Caco-2 (cell line): ENCODE results near the gene SAMSN1. TPM values are rescaled to one million over a fixed set of nuclear protein-coding genes. Genes with fewer than 3 reads are reported as not detected.

Source experiments
- BruUV-seq: library from RNA; stranded (reverse); fragments of 400-500 nt; replicated peaks from 2 replicates; lab custom pipeline; 2021; lab: Mats Ljungman, UMichigan
- CTCF ChIA-PET: fragments of 300-600 bp; sonication (Branson Sonifier 250); formaldehyde crosslinking; loops from one replicate; lab custom pipeline; 2022; ENCODE audit warnings: antibody characterized with exemption; lab: Charles Lee
- POLR2A ChIA-PET: fragments of 300-600 bp; sonication (Branson Sonifier 250); formaldehyde crosslinking; loops from one replicate; lab custom pipeline; 2022; ENCODE audit warnings: antibody characterized with exemption; lab: Charles Lee
- DNase-seq, 2 experiments: peaks; one replicate each; pipeline versions ENCODE4 v3.0.0 to v3.0.0-alpha.2; 2020 to 2022
- H3K27me3 ChIP-seq: replicated peaks from 2 replicates; pipeline ENCODE4 v1.6.0; 2011; ENCODE audit warnings: low read length; ENCODE audit not compliant: control insufficient read depth, insufficient read depth
- H3K36me3 ChIP-seq: 2 replicates; pipeline ENCODE4 v1.5.1; 2011; ENCODE audit warnings: low read length; ENCODE audit not compliant: control insufficient read depth, insufficient read depth
- H3K4me1 ChIP-seq: fragments of 250-450 bp; sonication (Bioruptor Pico); 2 replicates; pipeline ENCODE4 v1.5.1; 2020; ENCODE audit warnings: mild to moderate bottlenecking
- H3K4me3 ChIP-seq: 2 replicates; pipeline ENCODE4 v1.5.1; 2011; ENCODE audit warnings: low read depth, mild to moderate bottlenecking, control low read depth, low read length
- H3K9me3 ChIP-seq: fragments of 250-450 bp; sonication (Bioruptor Pico); 2 replicates; pipeline ENCODE4 v1.5.1; 2020; ENCODE audit warnings: mild to moderate bottlenecking, moderate library complexity
- H3K27ac Mint-ChIP-seq: one replicate; pipeline ENCODE4 v1.8.0; 2022; ENCODE audit warnings: mixed read lengths; ENCODE audit not compliant: unreplicated experiment
- H3K27me3 Mint-ChIP-seq: one replicate; pipeline ENCODE4 v1.8.0; 2022; ENCODE audit warnings: mixed read lengths; ENCODE audit not compliant: insufficient read depth, unreplicated experiment
- H3K36me3 Mint-ChIP-seq: one replicate; pipeline ENCODE4 v1.8.0; 2022; ENCODE audit warnings: mild to moderate bottlenecking, mixed read lengths; ENCODE audit not compliant: insufficient read depth, unreplicated experiment
- H3K4me1 Mint-ChIP-seq: one replicate; pipeline ENCODE4 v1.8.0; 2022; ENCODE audit warnings: low read depth, mixed read lengths; ENCODE audit not compliant: unreplicated experiment
- H3K4me3 Mint-ChIP-seq: one replicate; pipeline ENCODE4 v1.8.0; 2022; ENCODE audit warnings: mild to moderate bottlenecking, moderate library complexity, mixed read lengths; ENCODE audit not compliant: unreplicated experiment
- H3K9me3 Mint-ChIP-seq: one replicate; pipeline ENCODE4 v1.8.0; 2022; ENCODE audit warnings: mixed read lengths; ENCODE audit not compliant: unreplicated experiment
- CTCF ChIP-seq, 2 experiments: fragments of 200-600 bp in 1 of 2; IDR thresholded peaks; 1 replicate in 1 of 2; 2 replicates in 1 of 2; pipeline versions ENCODE4 v1.5.1 to v1.8.0; 2011 to 2022; ENCODE audit warnings: antibody characterized with exemption in 1 of 2, control low read depth in 1 of 2, inconsistent platforms in 1 of 2, low read depth in 1 of 2, low read length in 1 of 2, mild to moderate bottlenecking in 1 of 2, moderate library complexity in 1 of 2; ENCODE audit not compliant: insufficient read depth in 1 of 2, severe bottlenecking in 1 of 2, unreplicated experiment in 1 of 2
- intact Hi-C: fragments of 100-400 bp; cut with micrococcal nuclease; formaldehyde crosslinking; loops from one replicate; pipeline ENCODE4 v1.10.0; 2022; ENCODE audit not compliant: unreplicated experiment
- total RNA-seq: library from RNA; stranded (reverse); gene quantifications from 2 replicates; pipeline ENCODE4 v1.2.3, GENCODE V29; 2022

SAMSN1 gene
- total RNA-seq, 1 experiment from 2014 or later, result not detected

- Histone ChIP-seq H3K9me3 (no peaks in the 10 kb centered on the region), H3K4me3 (no peak overlapping the region), H3K36me3 (no peaks in the 10 kb centered on the region), H3K27me3 (no peaks in the 10 kb centered on the region), H3K4me1 (peaks cover 8% of the 10 kb centered on the region)
- no peak for TF ChIP-seq CTCF (IDR thresholded peaks at IDR 0.05; ENCODE audit: insufficient read depth in 1 of 2, low read depth in 1 of 2, low read length in 1 of 2, severe bottlenecking in 1 of 2, unreplicated experiment in 1 of 2)
- peaks cover 6% of the 10 kb centered on the region for H3K4me1 Mint-ChIP-seq
- no peaks in the 10 kb centered on the region for H3K27me3 Mint-ChIP-seq
- ChIA-PET POLR2A (no interaction called here), CTCF (no interaction called here)
- no TSS peak for BruUV-seq
- no peak overlapping the region for H3K4me3 Mint-ChIP-seq
- intact Hi-C loops, result loop anchor here (10.0 kb wide), 1 partner anchor 286 kb away; no protein-coding TSS in a partner anchor
- no peaks in the 10 kb centered on the region for H3K9me3 Mint-ChIP-seq
- DNase-seq, result no peak
- H3K36me3 Mint-ChIP-seq, result no peaks in the 10 kb centered on the region
- no peak overlapping the region for H3K27ac Mint-ChIP-seq
Measured at GRCh38 chr21:14448784-14449183, 97.3 kb downstream of the SAMSN1 start.

- Mint-ChIP-seq H3K27me3 (no peaks in the 10 kb centered on the region), H3K4me3 (no peak overlapping the region), H3K36me3 (no peaks in the 10 kb centered on the region), H3K4me1 (no peaks in the 10 kb centered on the region), H3K9me3 (no peaks in the 10 kb centered on the region), H3K27ac (no peak overlapping the region)
- no TSS peak for BruUV-seq
- ChIA-PET POLR2A (no interaction called here), CTCF (interaction anchor here (0.7 kb wide), 1 partner anchor 350 kb away, joined by 7 read pairs; no protein-coding TSS in a partner anchor)
- TF ChIP-seq CTCF (IDR thresholded peaks at IDR 0.05; ENCODE audit: insufficient read depth in 1 of 2, low read depth in 1 of 2, low read length in 1 of 2, severe bottlenecking in 1 of 2, unreplicated experiment in 1 of 2), result no peak
- no peaks in the 10 kb centered on the region for H3K36me3 ChIP-seq
- H3K9me3 ChIP-seq, result no peaks in the 10 kb centered on the region
- intact Hi-C loops, result no loop called here
- no peak for DNase-seq
- H3K4me3 ChIP-seq, result no peak overlapping the region
- no peaks in the 10 kb centered on the region for H3K27me3 ChIP-seq
- no peaks in the 10 kb centered on the region for H3K4me1 ChIP-seq
Measured at GRCh38 chr21:14438211-14438610, 107.9 kb downstream of the SAMSN1 start.

GRCh38 chr21:14435423-14435822, 110.7 kb downstream of the SAMSN1 start:
- no peaks in the 10 kb centered on the region for H3K27me3 ChIP-seq
- no peak for TF ChIP-seq CTCF (IDR thresholded peaks at IDR 0.05; ENCODE audit: insufficient read depth in 1 of 2, low read depth in 1 of 2, low read length in 1 of 2, severe bottlenecking in 1 of 2, unreplicated experiment in 1 of 2)
- intact Hi-C loops, result no loop called here
- no peaks in the 10 kb centered on the region for H3K9me3 ChIP-seq
- H3K27ac Mint-ChIP-seq, result no peak overlapping the region
- H3K27me3 Mint-ChIP-seq, result no peaks in the 10 kb centered on the region
- H3K4me1 Mint-ChIP-seq, result no peaks in the 10 kb centered on the region
- BruUV-seq, result no TSS peak
- H3K4me3 Mint-ChIP-seq, result no peak overlapping the region
- ChIA-PET CTCF (no interaction called here), POLR2A (no interaction called here)
- DNase-seq, result no peak
- H3K9me3 Mint-ChIP-seq, result no peaks in the 10 kb centered on the region
- H3K4me1 ChIP-seq, result no peaks in the 10 kb centered on the region
- H3K4me3 ChIP-seq, result no peak overlapping the region
- no peaks in the 10 kb centered on the region for H3K36me3 ChIP-seq
- H3K36me3 Mint-ChIP-seq, result no peaks in the 10 kb centered on the region

Other genes starting within 250 kb of the SAMSN1 start
- gene HSPA13, start 163.2 kb downstream of the SAMSN1 start, total RNA-seq, result 22.7 and 27.4 TPM in 2 replicates